ENCODE data around the gene NF1.
A peak's percentile ranks its signal among the peaks of the same experiment; 100 is the strongest.
"Not testable (repeated sequence)": the region's sequence is repeated elsewhere in the genome, so short reads cannot be mapped to it uniquely, and the experiment has no call there.

Gene NF1, protein sequence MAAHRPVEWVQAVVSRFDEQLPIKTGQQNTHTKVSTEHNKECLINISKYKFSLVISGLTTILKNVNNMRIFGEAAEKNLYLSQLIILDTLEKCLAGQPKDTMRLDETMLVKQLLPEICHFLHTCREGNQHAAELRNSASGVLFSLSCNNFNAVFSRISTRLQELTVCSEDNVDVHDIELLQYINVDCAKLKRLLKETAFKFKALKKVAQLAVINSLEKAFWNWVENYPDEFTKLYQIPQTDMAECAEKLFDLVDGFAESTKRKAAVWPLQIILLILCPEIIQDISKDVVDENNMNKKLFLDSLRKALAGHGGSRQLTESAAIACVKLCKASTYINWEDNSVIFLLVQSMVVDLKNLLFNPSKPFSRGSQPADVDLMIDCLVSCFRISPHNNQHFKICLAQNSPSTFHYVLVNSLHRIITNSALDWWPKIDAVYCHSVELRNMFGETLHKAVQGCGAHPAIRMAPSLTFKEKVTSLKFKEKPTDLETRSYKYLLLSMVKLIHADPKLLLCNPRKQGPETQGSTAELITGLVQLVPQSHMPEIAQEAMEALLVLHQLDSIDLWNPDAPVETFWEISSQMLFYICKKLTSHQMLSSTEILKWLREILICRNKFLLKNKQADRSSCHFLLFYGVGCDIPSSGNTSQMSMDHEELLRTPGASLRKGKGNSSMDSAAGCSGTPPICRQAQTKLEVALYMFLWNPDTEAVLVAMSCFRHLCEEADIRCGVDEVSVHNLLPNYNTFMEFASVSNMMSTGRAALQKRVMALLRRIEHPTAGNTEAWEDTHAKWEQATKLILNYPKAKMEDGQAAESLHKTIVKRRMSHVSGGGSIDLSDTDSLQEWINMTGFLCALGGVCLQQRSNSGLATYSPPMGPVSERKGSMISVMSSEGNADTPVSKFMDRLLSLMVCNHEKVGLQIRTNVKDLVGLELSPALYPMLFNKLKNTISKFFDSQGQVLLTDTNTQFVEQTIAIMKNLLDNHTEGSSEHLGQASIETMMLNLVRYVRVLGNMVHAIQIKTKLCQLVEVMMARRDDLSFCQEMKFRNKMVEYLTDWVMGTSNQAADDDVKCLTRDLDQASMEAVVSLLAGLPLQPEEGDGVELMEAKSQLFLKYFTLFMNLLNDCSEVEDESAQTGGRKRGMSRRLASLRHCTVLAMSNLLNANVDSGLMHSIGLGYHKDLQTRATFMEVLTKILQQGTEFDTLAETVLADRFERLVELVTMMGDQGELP (N-terminal part only)

DNA sequence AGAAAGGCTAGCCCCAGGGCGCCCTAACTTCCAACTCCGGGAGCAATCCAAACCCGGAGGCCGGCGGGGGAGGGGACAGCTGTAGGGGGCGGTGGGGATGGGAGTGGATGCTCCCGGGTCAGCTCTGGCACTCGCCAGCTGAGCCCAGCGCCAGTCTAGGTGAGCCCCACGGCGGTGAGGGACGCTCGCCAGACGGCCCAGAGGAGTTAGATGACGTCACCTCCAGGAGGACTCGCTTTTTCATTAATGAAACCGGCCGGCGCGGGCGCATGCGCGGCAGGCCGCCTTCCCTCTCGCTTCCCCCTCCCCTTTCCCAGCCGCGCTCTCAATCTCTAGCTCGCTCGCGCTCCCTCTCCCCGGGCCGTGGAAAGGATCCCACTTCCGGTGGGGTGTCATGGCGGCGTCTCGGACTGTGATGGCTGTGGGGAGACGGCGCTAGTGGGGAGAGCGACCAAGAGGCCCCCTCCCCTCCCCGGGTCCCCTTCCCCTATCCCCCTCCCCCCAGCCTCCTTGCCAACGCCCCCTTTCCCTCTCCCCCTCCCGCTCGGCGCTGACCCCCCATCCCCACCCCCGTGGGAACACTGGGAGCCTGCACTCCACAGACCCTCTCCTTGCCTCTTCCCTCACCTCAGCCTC, at the start of gene NF1:
Gene NF1 (plus strand): TSS at position 378 of the 636 bp plus-strand sequence. CDS start 333 bp downstream, outside the sequence.
- DNase-seq (ENCODE audit: low read depth in 3 of 3): peak; percentile 74 to 81 (median 79)

DNA sequence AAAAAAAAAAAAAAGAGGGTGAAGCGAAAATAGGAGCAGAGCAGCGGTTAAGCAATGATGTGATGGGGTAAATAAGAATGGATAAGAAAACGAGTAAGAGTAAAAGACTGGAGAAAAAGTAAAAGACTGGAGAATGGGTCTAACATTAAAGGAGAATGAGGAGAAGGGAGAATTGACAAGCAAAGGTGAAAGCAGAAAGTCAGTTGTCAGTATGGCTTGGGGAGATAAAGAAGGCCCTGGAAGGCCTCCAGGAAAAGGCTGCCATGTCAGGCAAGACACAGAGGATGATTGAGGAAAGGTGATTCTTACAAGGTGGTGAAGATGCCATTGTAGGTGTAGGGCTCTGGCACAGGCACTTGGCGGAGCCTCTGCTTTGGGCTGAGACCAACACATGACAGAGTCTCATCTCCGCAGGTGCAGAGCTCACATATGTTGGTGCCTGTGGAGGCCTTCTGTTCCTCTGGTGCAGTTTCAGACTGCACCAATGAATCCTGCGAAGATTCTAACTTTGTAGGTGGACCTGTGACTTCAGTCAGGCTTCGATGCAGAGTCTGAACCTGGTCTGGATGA, 47.8 kb upstream of the NF1 start:
- DNase-seq (ENCODE audit: low read depth in 3 of 3): not testable (repeated sequence)

DNA sequence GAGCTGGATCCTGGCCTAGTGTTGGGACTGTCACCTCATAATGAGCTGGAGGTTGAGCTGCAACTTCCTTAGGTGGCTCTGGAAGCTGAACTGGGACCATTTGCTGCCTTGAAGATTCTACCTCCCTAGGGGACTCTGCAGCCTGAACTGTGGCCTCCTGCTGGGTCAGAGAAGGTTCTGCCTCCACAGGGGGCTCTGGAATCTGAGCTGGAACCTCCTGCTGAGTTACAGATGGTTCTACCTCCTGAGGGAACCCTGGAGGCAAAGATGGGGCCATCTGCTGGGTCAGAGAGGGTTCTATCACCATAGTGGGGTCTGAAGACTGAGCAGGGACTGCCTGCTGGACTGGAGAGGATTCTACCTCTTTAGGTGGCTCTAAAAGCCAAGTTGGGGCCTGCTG, 46.6 kb upstream of the NF1 start:
- DNase-seq (ENCODE audit: low read depth in 3 of 3): no peak

DNA sequence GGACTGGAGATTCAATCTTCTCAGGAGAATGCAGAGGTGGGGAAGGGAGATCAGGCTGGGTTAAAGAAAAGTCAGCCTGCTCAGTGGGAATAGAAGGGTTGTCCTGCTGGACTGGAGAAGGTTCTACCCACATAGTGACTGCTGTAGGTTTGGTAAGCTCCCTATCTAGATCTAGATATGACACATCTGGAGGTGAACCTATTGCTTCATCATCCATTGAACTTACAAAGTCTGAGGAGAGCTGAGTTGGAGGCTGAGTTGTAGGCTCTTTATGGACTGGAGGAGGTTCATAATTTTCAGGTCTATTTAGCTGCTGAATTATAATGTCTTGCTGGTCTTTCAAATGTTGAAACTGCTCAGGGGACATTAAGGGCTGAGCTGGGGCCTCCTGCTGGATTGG, 46.0 kb upstream of the NF1 start:
- no peak for DNase-seq (ENCODE audit: low read depth in 3 of 3)

DNA sequence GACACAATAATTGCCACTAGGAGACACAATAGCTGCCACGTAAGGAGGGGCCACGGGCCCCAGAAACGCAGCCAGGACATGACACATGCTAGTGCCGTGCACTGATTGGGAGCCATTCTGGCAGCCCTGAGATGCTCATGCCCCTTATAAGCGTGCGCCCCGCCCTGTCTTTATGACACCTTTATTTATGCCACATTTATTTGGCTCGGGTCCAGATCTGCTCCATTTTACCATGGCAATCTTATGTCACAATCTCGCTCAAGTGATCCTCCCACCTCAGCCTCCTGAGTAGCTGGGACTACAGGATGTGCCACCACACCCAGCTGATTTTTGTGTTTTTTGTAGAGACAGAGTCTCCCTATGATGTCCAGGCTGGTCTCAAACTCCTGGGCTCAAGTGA, 43.8 kb upstream of the NF1 start:
- no peak for DNase-seq (ENCODE audit: low read depth in 3 of 3)

DNA sequence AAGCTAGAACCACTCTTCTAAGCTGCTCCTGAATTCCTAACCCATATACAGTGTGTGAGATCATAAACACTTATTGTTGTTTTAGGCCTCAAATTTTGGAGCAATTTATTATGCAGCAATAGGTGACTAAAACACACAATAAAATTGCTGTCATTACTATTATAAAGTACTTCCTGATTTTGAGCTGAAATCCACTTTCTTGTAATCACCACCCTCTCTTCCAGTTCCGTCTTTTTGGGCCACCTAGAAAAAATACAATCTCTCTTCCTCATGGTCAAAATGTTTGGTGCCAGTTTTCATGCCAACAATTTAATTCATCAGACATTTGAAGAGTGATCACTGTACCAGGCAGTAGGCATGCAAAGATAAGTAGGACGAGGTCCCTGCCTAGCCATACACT, 43.3 kb upstream of the NF1 start:
- no peak for DNase-seq (ENCODE audit: low read depth in 3 of 3)

DNA sequence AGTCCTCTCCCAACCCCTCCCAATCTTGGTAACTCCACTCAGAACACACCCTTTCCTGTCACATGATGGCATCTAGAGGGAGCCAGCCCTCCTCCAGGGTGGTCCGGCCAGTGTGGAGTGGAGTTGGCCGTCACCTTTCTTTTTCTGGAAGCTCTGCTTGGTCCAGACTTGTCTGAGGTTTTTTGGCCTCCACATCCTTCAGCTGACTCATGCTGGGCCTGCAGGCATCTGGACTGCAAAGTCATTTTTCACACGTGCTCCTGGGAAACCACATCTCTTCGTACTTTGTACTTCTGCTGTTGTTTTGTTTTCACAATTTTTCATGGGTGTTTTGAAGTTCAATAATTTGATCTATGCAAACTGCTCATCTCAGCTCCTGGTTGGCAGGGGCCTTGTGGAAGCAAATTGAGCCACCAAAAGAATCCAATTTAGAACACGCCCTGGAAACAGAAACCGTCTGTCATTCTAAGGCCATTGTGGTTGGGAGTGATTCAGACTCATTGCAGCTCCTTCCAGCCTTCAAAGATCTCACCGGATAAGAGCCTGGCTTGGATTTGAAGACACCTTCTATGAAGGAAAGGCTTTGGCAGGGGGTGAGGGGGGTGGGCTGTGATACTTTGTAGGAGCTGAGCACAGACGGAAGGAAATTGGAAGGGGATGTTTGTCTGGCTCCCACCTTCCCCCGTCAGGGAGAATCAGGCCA, 42.4 kb upstream of the NF1 start:
- DNase-seq (ENCODE audit: low read depth in 3 of 3): no peak

DNA sequence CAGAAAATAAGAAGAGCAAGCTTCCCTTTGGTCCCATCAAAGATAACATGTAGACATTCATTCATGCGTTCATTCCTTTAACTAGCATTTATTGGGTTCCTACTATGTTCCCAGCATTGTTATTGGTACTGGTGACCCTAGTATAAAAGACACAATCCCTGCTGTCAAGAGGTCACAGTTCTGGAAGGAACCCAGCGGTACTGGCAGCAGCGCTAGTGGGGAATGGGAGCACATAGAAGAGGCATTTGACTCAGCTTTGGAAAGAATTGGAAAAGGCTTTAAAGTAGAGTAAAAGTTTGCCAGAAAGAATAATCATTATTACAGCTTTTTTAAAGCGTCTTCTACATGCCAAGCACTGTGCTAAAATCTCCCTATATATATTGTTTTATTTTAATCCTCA, 41.7 kb upstream of the NF1 start:
- no peak for DNase-seq (ENCODE audit: low read depth in 3 of 3)

DNA sequence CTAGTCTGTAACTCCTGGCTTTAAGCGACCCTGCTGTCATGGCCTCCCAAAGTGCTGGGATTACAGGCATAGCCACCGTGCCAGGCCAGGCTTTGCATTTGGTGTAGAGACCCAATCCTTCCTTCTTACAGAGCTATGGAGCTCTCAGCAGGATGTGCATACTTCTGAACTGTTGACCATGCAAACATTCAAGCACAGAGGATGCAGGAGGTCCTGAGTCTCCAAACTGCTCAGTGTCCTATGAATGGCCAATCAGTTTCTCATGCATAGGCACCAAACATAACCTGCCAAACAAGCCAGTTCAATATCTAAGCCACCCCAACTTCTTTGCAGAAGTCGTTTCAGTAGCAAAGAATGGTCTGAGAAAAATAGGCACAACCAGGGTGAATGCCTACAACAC, 40.0 kb upstream of the NF1 start:
- DNase-seq (ENCODE audit: low read depth in 3 of 3): no peak

DNA sequence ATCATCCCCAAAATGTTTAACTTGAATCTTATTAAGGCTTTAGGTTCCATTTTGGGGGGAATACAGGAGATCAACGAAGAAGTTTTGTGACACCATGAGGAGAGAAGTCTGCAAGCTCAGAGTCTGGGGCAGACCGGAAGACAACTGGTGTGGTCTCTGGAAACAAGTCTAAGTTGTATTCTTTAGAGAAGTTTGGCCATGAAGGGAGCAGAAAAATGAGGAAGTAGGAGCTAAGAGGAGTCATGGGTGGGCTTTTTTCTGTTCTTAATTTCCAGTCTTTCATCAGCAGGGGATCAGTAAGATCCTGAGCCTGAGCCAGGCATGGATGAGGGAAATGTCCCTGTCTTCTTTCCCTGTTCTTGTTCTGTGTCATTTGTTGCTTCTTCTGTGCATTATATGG, 35.8 kb upstream of the NF1 start:
- DNase-seq (ENCODE audit: low read depth in 3 of 3): no peak

DNA sequence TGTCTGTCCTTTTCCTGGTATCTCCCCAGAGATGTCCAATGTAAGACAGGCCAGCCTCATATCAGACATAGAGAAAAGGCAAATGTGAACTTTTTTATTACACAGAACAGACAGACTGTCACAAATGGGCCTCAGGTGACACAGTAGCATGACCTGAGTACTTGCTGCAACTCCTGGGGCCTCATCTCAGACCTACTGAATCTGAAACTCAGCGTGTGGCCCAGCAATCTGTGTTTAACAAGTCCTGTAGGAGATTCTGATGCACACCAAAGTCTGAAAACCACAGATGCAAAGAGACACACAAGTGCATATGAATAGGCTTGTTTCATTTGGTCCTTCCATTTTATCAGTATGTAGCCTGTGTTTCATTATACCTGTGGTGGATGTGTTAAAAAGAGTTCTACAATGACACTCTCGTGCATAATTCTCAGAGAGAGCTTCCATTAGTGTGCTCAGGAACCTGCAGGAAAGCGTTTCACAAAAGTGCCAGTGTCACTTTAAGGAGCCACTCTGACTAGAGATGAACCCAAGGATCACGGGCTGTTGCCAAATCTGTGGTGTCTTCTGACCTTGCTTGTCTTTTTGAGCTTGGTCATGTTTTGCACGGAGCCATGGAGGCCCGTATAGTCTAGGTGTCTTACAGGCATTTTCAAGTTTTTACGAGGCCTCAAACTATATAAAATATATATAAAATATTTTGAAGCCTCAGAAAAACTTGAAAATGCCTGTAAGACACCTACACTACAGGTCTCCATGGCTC, 33.8 kb upstream of the NF1 start:
- no peak for DNase-seq (ENCODE audit: low read depth in 3 of 3)

DNA sequence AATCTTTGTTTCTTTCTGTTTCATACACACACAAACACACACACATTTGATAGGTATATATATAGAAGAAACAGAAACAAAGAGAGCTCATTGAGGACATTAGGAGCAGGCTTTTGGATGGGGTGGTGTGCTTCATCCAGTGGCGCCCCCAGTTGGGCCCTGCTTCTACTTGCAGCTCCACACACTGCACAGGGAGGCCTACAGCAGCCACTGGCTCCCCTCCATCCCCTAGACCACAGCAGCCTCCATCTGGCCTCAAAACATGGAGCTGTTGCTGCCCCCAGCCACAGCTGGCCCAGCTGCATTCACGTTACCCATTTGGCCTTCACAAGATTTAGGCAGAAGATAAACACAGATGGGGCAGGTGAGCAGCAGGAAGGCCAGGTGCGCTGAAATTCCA, 33.1 kb upstream of the NF1 start:
- DNase-seq (ENCODE audit: low read depth in 3 of 3): no peak

DNA sequence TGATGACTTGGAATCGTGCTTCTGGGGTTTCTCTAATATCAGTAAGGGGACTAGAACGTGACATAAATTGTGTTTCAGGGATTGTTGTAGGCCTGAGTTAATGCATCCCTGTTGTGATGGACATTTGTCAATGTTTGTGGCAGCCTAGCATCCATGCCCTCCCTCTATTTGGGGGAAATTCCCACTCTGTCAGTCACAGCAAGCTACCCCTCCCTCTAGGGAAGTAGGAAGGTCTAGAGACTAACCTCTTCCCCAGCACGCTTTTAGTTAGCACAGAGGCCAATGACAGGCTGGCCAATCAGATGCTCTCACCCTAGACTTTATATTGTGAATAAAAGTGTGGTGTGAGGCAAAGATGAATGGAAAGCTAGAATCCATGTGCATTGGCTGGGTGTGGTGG, 32.4 kb upstream of the NF1 start:
- no peak for DNase-seq (ENCODE audit: low read depth in 3 of 3)

DNA sequence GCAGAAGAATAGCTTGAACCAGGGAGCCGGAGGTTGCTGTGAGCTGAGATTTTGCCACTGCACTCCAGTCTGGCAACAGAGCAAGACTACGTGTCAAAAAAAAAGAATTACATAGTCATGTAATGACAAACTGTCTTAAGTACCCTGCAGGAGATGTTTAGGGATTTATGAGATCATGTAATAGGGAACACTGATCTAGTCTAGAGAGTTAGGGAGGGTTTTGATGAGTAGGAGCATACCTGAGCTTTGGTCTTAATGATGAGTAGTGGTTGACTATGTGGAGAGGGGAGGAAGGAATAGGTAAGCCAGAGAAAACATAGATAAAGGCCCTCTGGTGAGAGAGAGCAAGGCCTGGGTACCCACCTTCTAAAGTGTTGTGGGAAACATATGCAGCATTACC, 30.1 kb upstream of the NF1 start:
- no peak for DNase-seq (ENCODE audit: low read depth in 3 of 3)

DNA sequence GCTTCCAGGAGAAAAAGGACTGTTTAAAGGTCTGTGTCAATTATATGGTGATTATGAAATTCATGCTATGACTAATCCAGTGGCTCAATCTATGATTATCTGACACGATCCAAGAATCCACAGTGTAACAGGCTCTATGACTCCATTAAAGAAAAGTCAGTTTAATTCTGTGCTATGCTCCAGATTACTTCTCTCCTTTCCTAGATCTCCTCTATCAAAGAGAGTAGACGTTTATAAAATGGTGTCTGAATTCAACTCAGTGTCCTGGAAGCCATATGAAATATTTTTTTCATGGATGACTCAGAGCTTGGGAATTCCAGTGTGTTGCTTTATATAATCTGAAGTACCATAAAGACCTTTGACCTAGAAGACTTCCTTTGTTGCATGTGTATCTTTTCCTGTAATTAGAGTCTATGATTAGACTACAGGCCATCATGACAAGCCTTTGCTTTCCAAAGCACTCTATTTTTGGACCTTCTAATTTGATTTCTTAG, 27.0 kb upstream of the NF1 start:
- DNase-seq (ENCODE audit: low read depth in 3 of 3): no peak

DNA sequence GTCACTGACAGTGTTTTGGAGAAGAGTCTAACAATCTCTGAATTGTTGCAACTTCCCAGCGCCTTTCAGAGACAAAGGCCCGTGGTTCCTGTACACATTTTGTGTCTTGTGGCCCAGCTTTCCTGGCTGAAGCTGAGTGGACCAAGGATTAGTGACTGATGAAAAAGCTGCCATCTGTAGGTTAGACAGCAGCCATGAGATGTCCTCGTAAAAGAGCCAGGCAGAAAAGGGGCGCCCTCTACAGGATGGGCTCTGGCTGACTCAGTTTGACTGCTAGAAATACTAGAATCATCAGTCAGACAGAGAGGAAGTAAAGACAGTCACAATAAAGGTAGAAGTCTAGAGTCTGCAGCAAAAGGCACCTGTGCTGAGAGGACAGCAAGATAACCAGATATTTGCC, 26.5 kb upstream of the NF1 start:
- peak in 2 of 3 experiments; percentile 4 to 5 for DNase-seq (ENCODE audit: low read depth in 3 of 3)

DNA sequence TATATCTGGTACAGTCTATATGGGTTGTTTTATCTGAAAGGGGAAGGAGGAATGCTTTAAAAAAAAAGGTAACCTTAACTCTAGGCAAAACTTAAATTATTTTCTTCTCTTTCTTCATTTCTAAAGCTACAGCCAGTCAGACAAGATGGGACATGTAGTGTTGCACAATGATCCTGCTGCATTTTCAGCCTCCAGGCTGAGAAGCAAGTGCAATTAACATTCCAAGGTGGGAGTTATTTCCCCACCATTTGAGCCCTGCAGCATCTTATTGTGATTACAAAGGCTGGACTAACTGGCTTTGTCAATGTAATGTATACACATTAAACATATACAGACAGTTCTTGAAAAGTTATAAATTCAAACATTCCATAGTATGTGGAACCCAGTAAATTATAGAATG, 22.6 kb upstream of the NF1 start:
- no peak for DNase-seq (ENCODE audit: low read depth in 3 of 3)

DNA sequence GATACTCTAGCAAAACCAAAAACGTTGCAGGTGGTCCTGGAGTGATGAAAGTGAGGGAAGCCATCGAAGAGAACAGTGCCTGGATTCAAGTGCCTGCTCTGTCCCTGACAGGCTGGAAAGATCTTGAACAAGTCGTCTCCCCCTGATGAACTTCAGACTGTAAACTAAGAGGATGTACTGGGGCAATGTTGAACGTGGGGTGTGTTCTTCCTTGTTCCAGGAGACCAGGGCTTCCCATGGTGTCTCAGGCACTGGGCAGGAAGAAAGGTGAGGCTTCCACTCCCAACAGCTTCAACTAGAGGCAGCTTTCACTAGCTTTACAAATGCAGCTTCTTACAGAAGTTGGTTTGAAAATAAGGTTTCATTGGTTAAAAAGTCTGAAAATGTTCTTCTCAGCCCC, 21.4 kb upstream of the NF1 start:
- no peak for DNase-seq (ENCODE audit: low read depth in 3 of 3)

DNA sequence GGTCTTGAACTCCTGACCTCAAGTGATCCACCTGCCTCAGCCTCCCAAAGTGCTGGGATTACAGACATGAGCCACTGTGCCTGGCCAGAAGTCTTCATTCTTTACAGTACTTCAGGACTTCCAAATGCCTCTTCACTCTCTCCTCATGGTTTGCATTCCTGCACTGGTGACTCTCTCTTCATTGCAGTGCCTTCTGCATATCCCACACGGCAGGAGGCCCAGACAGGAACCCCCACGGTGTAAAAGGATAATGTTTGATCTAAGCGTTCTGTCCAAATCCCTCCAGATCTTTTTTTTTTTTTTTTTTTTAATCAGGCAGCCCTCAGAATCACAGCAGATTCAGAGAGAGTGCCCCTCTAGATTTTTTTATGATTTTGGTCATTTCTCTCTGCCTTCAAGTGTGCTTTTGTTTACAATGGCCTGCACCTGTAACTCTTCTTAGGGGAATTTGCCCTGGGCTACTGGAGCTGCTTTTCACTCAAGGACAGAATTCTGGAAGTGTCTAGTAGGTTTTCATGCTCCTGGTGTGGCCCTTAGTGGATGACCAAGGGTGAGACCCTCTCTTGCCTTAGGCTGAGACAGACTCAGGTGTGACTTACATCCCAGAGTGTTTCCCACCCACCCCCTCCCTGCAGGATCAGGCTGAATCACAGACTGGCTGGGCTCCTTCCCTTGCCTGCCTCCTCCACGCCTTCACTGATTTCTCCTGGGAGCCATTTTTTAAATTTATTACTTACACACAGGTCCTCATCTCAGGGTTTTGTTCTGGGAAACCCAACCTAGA, 19.8 kb upstream of the NF1 start:
- DNase-seq (ENCODE audit: low read depth in 3 of 3): no peak
